HG03196 (cell line): ENCODE measurements around the gene CDC37.
"Not testable (repeated sequence)": the region's sequence is repeated elsewhere in the genome, so short reads cannot be mapped to it uniquely, and the experiment has no call there.

Experiments
- ATAC-seq: cut with Tn5 transposase; IDR thresholded peaks from one replicate; pipeline ENCODE4 v1.9.1; 2021; ENCODE audit not compliant: unreplicated experiment

Gene CDC37

GRCh38 chr19:10395917-10396316, 7.4 kb downstream of the CDC37 start:
- ATAC-seq, result no peak

- no peak for ATAC-seq
Observed at GRCh38 chr19:10395436-10395835, 7.9 kb downstream of the CDC37 start.

GRCh38 chr19:10395003-10395402, 8.3 kb downstream of the CDC37 start:
- no peak for ATAC-seq

- ATAC-seq, result no peak
Observed at GRCh38 chr19:10393137-10393536, 10.2 kb downstream of the CDC37 start.

- ATAC-seq, result no peak
Observed at GRCh38 chr19:10392120-10392519, 11.2 kb downstream of the CDC37 start.

GRCh38 chr19:10390652-10391286, 12.6 kb downstream of the CDC37 start:
- no peak for ATAC-seq

GRCh38 chr19:10389863-10390262, 13.5 kb downstream of the CDC37 start:
- ATAC-seq, result no peak

- no peak for ATAC-seq
Observed at GRCh38 chr19:10388957-10389356, 14.4 kb downstream of the CDC37 start.

GRCh38 chr19:10384580-10384979, 18.8 kb downstream of the CDC37 start:
- ATAC-seq, result no peak

- ATAC-seq, result not testable (repeated sequence)
Observed at GRCh38 chr19:10383223-10383499, 20.2 kb downstream of the CDC37 start.

- ATAC-seq, result peak; percentile 87
Observed at GRCh38 chr19:10380313-10381102, 22.8 kb downstream of the CDC37 start, which contains the start of gene TYK2. TSS of gene TYK2 (minus strand) at chr19:10380572. CDS start at chr19:10378406, 2,166 bp downstream.

- ATAC-seq, result no peak
Observed at GRCh38 chr19:10379880-10380312, 23.4 kb downstream of the CDC37 start.

GRCh38 chr19:10378124-10378523, 25.2 kb downstream of the CDC37 start:
- no peak for ATAC-seq

GRCh38 chr19:10377140-10377640, 26.2 kb downstream of the CDC37 start:
- ATAC-seq, result not testable (repeated sequence)

GRCh38 chr19:10374931-10375330, 28.4 kb downstream of the CDC37 start:
- ATAC-seq, result no peak

GRCh38 chr19:10372690-10373089, 30.7 kb downstream of the CDC37 start:
- no peak for ATAC-seq

- no peak for ATAC-seq
Observed at GRCh38 chr19:10368101-10368803, 35.1 kb downstream of the CDC37 start.

- ATAC-seq, result not testable (repeated sequence)
Observed at GRCh38 chr19:10366950-10367512, 36.3 kb downstream of the CDC37 start.

- ATAC-seq, result no peak
Observed at GRCh38 chr19:10365518-10365917, 37.8 kb downstream of the CDC37 start.

GRCh38 chr19:10364644-10365043, 38.7 kb downstream of the CDC37 start:
- ATAC-seq, result no peak

GRCh38 chr19:10363789-10364281, 39.5 kb downstream of the CDC37 start:
- no peak for ATAC-seq
